Measurements from ENCODE around the gene PPP1R37.

The PPP1R37 gene

GRCh38 chr19:45140533-45140932, 47.6 kb downstream of the PPP1R37 start:
- no peak for DNase-seq

DNA sequence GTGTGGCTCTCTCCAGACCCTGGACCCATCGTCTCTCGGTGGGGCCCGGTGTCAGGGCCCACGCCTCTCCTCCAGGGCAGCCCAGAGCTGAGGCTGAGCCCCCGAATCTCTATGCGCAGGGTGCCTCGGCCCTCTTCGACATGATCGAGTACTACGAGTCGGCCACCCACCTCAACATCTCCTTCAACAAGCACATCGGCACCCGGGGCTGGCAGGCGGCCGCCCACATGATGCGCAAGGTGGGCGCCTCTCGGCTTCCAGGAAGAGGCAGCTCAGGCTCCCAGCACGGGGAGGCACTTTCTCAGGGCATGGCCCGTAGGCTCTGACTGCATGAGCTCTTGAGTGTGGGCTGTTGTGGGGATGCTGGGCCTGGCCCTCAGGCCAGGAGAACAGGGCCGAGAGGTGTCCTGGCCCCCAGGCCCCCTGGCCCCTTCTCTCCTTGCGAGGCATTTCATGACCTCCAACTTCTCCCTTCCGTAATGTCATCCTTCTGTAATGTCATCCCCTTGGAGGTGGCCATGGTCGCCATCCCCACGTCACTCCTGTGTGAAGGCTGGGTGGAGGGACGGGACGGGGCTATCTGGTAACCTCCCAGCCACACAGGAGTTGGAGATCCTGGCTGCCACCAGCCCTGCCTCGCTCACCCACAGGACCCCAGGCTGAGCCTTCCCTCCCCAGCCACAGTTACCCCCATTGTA, 48.4 kb downstream of the PPP1R37 start:
- no peak for DNase-seq

DNA sequence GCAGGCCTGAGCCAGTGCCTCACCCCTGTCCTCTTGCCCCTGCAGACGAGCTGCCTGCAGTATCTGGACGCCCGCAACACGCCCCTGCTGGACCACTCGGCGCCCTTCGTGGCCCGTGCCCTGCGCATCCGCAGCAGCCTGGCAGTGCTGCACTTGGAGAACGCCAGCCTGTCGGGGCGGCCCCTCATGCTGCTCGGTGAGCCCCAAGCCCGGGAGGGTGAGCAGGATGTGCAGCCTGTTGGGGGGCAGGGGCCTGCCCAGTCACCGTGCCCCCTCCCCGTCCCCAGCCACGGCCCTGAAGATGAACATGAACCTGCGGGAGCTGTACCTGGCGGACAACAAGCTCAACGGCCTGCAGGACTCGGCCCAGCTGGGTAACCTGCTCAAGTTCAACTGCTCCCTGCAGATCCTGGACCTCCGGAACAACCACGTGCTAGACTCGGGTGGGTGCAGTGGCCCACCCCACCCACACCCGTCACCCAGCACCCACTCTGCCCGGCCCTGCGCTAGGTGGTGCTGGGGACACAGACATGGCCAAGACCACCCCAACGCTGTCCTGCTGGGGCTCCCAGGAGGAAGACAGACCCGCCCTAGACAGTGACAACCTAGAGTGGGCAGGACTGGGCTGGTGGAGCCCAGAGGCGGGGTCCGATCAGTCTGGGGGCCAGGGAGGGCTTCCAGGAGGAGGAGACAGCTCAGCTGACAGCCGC, 49.2 kb downstream of the PPP1R37 start:
- DNase-seq = no peak

DNA sequence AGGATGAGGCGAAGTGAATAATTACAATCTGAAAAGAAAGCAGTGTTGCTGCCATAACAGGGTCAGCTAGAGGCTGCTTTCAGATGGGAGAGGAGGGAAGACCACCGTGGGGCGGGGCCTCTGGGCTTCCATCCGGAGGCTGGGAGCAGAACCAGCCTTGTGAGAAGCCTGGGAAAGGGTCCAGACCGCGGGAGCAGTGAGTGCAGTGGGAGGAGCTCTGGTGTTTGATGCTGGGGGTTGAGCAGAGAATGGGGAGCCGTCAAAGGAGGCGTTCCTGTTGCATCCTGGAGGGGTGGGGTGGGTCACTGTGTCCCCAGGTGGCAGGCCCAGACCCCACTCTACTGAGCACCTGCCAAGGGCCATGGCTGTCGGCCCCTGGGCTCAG, 49.7 kb downstream of the PPP1R37 start:
- DNase-seq = no peak

GRCh38 chr19:45144431-45145269, 51.7 kb downstream of the PPP1R37 start:
- no peak for DNase-seq

DNA sequence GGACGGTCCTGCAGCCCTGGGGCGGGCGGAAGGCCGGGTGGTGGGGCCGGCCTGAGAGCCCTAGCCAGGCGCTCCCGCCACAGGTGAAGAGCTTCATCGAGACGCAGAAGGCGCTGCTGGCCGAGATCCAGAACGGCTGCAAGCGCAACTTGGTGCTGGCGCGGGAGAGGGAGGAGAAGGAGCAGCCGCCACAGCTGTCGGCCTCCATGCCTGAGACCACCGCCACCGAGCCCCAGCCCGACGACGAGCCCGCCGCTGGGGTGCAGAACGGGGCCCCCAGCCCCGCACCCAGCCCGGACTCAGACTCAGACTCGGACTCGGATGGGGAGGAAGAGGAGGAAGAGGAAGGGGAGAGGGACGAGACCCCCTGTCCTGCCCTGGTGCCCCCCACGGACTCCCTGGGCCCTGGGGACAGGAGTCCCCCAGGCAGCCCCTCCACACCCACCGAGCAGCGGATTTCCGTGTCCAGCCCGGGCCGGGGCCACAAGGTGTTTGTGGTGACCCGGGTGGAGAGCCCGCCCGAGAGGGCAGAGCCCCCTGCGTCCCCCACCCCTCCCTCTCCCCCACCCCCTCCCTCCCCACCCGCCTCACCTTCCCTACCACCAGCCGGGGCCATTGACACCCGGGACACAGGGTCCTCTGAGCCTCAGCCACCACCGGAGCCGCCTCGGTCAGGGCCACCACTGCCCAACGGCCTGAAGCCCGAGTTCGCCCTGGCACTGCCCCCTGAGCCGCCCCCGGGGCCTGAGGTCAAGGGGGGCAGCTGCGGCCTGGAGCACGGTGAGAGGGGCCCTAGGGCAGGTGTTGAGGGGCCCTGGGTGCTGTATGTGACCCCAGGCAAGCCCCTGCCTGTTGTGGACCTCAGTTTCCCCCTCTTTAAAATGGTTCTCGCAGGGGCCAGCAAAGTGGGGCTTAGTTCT, 52.6 kb downstream of the PPP1R37 start:
- DNase-seq = no peak

GRCh38 chr19:45146251-45146650, 53.3 kb downstream of the PPP1R37 start:
- no peak for DNase-seq

DNA sequence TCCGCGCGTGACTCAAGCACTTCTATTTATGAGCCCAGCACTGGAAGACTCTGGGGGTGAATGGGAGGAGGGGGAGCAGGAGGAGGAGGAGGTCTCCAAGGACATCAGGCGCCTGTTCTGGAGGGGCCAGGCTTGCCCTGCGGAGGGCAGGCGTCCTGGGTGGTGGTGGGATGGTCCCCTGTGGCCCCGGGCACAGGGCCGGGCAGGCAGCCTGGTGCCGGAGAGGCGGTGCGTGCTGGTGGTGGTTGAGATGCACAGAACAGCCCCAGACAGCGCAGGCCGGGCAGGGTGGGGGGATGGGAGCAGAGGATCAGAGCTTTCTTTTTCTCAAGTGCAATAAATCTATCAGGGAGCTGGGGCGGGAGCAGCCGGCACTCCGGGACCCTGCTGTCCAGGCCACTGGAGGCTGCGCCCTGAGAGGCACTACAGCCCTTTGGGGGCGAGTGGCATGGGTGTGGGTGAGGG, 53.8 kb downstream of the PPP1R37 start:
- no peak for DNase-seq

DNA sequence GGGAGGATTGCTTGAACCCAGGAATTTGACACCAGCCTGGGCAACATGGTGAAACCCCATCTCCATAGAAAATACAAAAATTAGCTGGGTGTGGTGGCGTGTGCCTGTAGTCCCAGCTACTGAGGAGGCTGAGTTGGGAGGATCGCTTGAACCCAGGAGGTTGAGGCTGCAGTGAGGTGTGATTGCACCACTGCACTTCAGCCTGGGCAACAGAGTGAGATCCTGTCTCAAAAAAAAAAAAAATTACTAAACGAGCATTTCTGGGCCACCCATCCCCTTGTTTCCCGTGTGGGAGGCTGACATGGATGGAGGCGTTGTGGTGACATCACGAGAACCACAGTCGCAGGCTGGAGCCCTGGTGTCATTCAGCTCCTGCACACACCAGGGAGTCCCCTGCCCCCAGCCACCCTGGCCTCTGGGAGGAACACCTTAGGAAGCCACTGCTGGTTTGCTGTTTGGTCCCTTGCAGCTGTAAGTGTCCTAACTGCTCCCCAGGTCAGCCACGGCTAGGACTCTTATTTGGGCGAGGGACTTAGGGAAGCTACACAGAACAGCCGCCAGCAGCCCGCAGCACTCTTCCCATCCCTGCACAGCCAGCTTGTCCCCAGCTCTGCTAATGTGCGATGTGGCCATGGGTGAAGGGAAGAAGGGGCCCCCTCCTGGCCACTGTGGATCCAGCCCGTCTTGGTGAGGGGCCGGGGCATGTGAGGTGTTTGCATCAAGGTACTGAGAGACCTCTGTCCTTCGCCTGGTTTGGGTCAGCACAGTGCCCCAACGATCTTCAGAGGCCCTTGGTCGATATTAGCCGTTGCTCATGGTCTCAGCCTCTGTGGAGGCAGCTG, 55.1 kb downstream of the PPP1R37 start:
- DNase-seq = no peak

DNA sequence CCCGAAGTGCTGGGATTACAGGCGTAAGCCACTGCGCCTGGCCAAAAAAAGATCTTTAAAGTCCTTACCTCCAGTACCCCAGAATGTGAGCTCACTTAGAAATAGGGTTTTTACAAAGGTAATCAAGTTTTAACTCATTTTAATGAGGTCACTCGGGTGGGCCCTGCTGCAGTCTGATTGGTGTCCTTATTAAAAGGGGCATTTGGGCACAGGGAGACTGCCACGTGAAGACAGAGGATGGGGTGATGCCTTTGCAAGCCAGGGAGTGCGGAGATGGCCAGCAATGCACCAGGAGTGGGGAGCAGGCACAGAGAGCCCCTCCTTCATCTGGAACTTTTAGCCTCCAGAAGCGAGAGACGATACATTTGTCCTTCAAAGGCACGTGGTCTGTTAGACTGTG, 56.1 kb downstream of the PPP1R37 start:
- no peak for DNase-seq

DNA sequence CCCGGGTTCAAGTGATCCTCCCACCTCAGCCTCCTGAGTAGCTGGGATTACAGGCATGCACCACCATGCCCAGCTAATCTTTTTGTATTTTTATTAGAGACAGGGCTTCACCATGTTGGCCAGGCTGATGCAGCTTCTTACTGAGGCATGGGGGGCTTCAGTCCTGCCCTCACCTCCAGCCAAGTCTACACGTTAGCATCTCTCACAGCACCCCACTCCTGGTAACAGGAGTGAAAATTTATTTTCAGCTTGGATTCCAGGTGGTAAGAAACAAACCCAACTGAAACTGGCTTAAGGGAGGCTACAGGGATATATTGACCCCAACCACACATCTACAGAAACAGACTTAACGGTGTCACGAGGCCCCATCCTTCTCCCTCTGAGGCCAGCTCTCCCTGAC, 57.2 kb downstream of the PPP1R37 start:
- DNase-seq = no peak

DNA sequence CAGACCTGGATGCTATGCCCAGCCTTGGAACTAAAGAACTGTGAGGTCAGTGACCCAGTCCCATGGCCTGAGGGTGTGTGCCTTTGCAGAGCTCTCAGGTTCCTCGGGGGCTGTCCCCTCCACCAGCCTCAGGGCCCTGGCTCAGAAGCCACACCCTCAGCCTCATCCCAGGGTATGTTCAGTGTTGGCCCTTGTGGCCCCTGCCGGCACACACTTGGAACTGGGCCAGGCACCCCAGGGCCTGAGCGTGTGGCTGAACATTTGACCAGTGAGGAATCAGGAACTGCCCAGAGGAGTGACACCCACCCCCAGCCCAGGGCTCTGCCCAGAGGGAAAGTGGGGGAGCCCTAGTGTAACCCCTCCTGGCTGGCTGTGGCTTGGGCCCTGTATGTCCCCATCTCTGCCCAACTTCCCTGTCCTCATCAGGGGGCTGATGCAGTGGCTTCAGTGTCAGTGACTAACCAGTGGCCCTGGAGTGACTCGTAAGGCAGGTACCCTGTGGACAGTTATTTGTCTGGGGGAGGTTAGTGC, 57.8 kb downstream of the PPP1R37 start:
- DNase-seq = no peak

- DNase-seq = no peak
These were observed 58.3 kb downstream of the PPP1R37 start for GRCh38 chr19:45151320-45151719.

- DNase-seq = no peak
These were observed 59.0 kb downstream of the PPP1R37 start for GRCh38 chr19:45151821-45152503.

- DNase-seq = no peak
These were observed 59.7 kb downstream of the PPP1R37 start for GRCh38 chr19:45152504-45153338.

GRCh38 chr19:45153339-45154063, 60.5 kb downstream of the PPP1R37 start:
- DNase-seq = no peak

- no peak for DNase-seq
These were observed 61.3 kb downstream of the PPP1R37 start for GRCh38 chr19:45154064-45154827.

GRCh38 chr19:45156011-45156630, 63.1 kb downstream of the PPP1R37 start:
- DNase-seq = no peak
